Nephron progenitor cell (in vitro differentiated cells): ENCODE measurements around the gene GPR158.

Experiments used
- DNase-seq: peaks from one replicate; pipeline ENCODE4 v3.0.0; 2021
- H3K27ac Mint-ChIP-seq: 2 replicates; pipeline ENCODE4 v1.8.0; 2021; ENCODE audit warnings: mild to moderate bottlenecking, moderate library complexity, mixed read lengths
- H3K27me3 Mint-ChIP-seq: 2 replicates; pipeline ENCODE4 v1.8.0; 2021; ENCODE audit warnings: mild to moderate bottlenecking, low read depth, mixed read lengths; ENCODE audit not compliant: poor library complexity
- H3K36me3 Mint-ChIP-seq: 2 replicates; pipeline ENCODE4 v1.8.0; 2021; ENCODE audit warnings: low read depth, mixed read lengths
- H3K4me1 Mint-ChIP-seq: 2 replicates; pipeline ENCODE4 v1.8.0; 2021; ENCODE audit warnings: mixed read lengths
- H3K4me3 Mint-ChIP-seq: 2 replicates; pipeline ENCODE4 v1.8.0; 2021; ENCODE audit warnings: mild to moderate bottlenecking, moderate library complexity, mixed read lengths
- H3K9me3 Mint-ChIP-seq: 2 replicates; pipeline ENCODE4 v1.8.0; 2021; ENCODE audit warnings: mild to moderate bottlenecking, moderate library complexity, mixed read lengths
- CTCF ChIP-seq: fragments of 200-600 bp; sonication (generic); IDR thresholded peaks from 2 replicates; pipeline ENCODE4 v1.5.0; 2021; ENCODE audit warnings: antibody characterized with exemption

GPR158 gene

GRCh38 chr10:25263931-25264330 lies 89.1 kb downstream of the GPR158 start:
- no peak for TF ChIP-seq CTCF
- no peak overlapping the region for H3K4me3 Mint-ChIP-seq
- H3K9me3 Mint-ChIP-seq, result no peaks in the 10 kb centered on the region

GRCh38 chr10:25278180-25278579 lies 103.4 kb downstream of the GPR158 start:
- no peaks in the 10 kb centered on the region for H3K4me1 Mint-ChIP-seq
- no peak overlapping the region for H3K27ac Mint-ChIP-seq
- peaks cover 42% of the 10 kb centered on the region for H3K9me3 Mint-ChIP-seq
- DNase-seq, result no peak
- no peaks in the 10 kb centered on the region for H3K27me3 Mint-ChIP-seq
- H3K36me3 Mint-ChIP-seq, result peaks cover 5% of the 10 kb centered on the region
- H3K4me3 Mint-ChIP-seq, result no peak overlapping the region
- no peak for TF ChIP-seq CTCF

More at GRCh38 chr10:25263931-25264330, 89.1 kb downstream of the GPR158 start:
- Mint-ChIP-seq H3K36me3 (no peaks in the 10 kb centered on the region), H3K4me1 (peaks cover 20% of the 10 kb centered on the region), H3K27ac (no peak overlapping the region), H3K27me3 (no peaks in the 10 kb centered on the region)
- no peak for DNase-seq

- Mint-ChIP-seq H3K27me3 (no peaks in the 10 kb centered on the region), H3K27ac (no peak overlapping the region), H3K4me1 (no peaks in the 10 kb centered on the region), H3K9me3 (peaks cover 52% of the 10 kb centered on the region), H3K36me3 (peaks cover 5% of the 10 kb centered on the region), H3K4me3 (no peak overlapping the region)
- no peak for DNase-seq
- no peak for TF ChIP-seq CTCF
Observed at GRCh38 chr10:25280076-25280475, 105.3 kb downstream of the GPR158 start.

GRCh38 chr10:25280573-25280972 lies 105.8 kb downstream of the GPR158 start:
- no peak overlapping the region for H3K27ac Mint-ChIP-seq
- TF ChIP-seq CTCF, result no peak
- H3K9me3 Mint-ChIP-seq, result peaks cover 57% of the 10 kb centered on the region
- H3K36me3 Mint-ChIP-seq, result peaks cover 9% of the 10 kb centered on the region
- H3K4me3 Mint-ChIP-seq, result no peak overlapping the region
- DNase-seq, result no peak
- no peaks in the 10 kb centered on the region for H3K4me1 Mint-ChIP-seq
- no peaks in the 10 kb centered on the region for H3K27me3 Mint-ChIP-seq

GRCh38 chr10:25285809-25286208 lies 111.0 kb downstream of the GPR158 start:
- H3K36me3 Mint-ChIP-seq, result peaks cover 9% of the 10 kb centered on the region
- TF ChIP-seq CTCF, result no peak
- no peak overlapping the region for H3K4me3 Mint-ChIP-seq
- H3K27me3 Mint-ChIP-seq, result peaks cover 3% of the 10 kb centered on the region
- no peak for DNase-seq
- H3K27ac Mint-ChIP-seq, result no peak overlapping the region
- peaks cover 47% of the 10 kb centered on the region for H3K9me3 Mint-ChIP-seq
- no peaks in the 10 kb centered on the region for H3K4me1 Mint-ChIP-seq

- Mint-ChIP-seq H3K4me3 (no peak overlapping the region), H3K27ac (no peak overlapping the region), H3K36me3 (peaks cover 9% of the 10 kb centered on the region), H3K9me3 (peaks cover 41% of the 10 kb centered on the region), H3K27me3 (peaks cover 3% of the 10 kb centered on the region), H3K4me1 (no peaks in the 10 kb centered on the region)
- TF ChIP-seq CTCF, result no peak
- no peak for DNase-seq
Observed at GRCh38 chr10:25288181-25288580, 113.4 kb downstream of the GPR158 start.
